Measurements from ENCODE around the gene IL23R.

GRCh38 chr1:67228791-67229190, 62.5 kb downstream of the IL23R start:
- TF ChIP-seq, protein P1, sequence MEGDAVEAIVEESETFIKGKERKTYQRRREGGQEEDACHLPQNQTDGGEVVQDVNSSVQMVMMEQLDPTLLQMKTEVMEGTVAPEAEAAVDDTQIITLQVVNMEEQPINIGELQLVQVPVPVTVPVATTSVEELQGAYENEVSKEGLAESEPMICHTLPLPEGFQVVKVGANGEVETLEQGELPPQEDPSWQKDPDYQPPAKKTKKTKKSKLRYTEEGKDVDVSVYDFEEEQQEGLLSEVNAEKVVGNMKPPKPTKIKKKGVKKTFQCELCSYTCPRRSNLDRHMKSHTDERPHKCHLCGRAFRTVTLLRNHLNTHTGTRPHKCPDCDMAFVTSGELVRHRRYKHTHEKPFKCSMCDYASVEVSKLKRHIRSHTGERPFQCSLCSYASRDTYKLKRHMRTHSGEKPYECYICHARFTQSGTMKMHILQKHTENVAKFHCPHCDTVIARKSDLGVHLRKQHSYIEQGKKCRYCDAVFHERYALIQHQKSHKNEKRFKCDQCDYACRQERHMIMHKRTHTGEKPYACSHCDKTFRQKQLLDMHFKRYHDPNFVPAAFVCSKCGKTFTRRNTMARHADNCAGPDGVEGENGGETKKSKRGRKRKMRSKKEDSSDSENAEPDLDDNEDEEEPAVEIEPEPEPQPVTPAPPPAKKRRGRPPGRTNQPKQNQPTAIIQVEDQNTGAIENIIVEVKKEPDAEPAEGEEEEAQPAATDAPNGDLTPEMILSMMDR (IDR thresholded peaks at IDR 0.05; ENCODE audit: low read length): no peak
- no peak for TF ChIP-seq EZH2 (IDR thresholded peaks at IDR 0.05; ENCODE audit: borderline replicate concordance, low read length)
